ENCODE results near the gene MEN1.
A peak's percentile ranks its signal among the peaks of the same experiment; 100 is the strongest.
"Not testable (repeated sequence)": the region's sequence is repeated elsewhere in the genome, so short reads cannot be mapped to it uniquely, and the experiment has no call there.

The MEN1 gene

GRCh38 chr11:64845776-64846129 is 35.4 kb upstream of the MEN1 start:
- DNase-seq, result not testable (repeated sequence)

- DNase-seq, result no peak
These were observed 34.9 kb upstream of the MEN1 start for GRCh38 chr11:64845129-64845775.

GRCh38 chr11:64844330-64845128 is 34.2 kb upstream of the MEN1 start, which contains the start of gene CDC42BPG:
TSS of gene CDC42BPG (minus strand) at chr11:64844653. CDS start at chr11:64844569, 84 bp downstream.
- DNase-seq, result peak; percentile 76 to 85

- DNase-seq, result no peak
These were observed 33.5 kb upstream of the MEN1 start for GRCh38 chr11:64843686-64844329.

GRCh38 chr11:64842851-64843685 is 32.7 kb upstream of the MEN1 start:
- no peak for DNase-seq

- DNase-seq, result no peak
These were observed 32.0 kb upstream of the MEN1 start for GRCh38 chr11:64842366-64842759.

- DNase-seq, result no peak
These were observed 31.4 kb upstream of the MEN1 start for GRCh38 chr11:64841592-64842365.

- DNase-seq, result no peak
These were observed 29.8 kb upstream of the MEN1 start for GRCh38 chr11:64839887-64840782.

- DNase-seq, result no peak
These were observed 29.0 kb upstream of the MEN1 start for GRCh38 chr11:64839335-64839734.

GRCh38 chr11:64838600-64839334 is 28.4 kb upstream of the MEN1 start:
- DNase-seq, result no peak

GRCh38 chr11:64837887-64838351 is 27.6 kb upstream of the MEN1 start:
- no peak for DNase-seq

GRCh38 chr11:64836448-64837072 is 26.2 kb upstream of the MEN1 start:
- DNase-seq, result no peak

GRCh38 chr11:64835616-64836447 is 25.5 kb upstream of the MEN1 start:
- no peak for DNase-seq

- DNase-seq, result no peak
These were observed 24.6 kb upstream of the MEN1 start for GRCh38 chr11:64834723-64835615.

- DNase-seq, result no peak
These were observed 23.8 kb upstream of the MEN1 start for GRCh38 chr11:64834031-64834722.

GRCh38 chr11:64833509-64833908 is 23.2 kb upstream of the MEN1 start:
- DNase-seq, result no peak

- DNase-seq, result no peak
These were observed 22.8 kb upstream of the MEN1 start for GRCh38 chr11:64833198-64833502.
